ENCODE measurements around the gene TAPBPL.

TAPBPL gene

GRCh38 chr12:6460751-6461371 lies 9.0 kb downstream of the TAPBPL start:
- TF ChIP-seq REST (IDR thresholded peaks at IDR 0.05; ENCODE audit: low read depth) (no peak), ZBTB7A (IDR thresholded peaks at IDR 0.05; ENCODE audit: low read depth) (no peak), NFIC (IDR thresholded peaks at IDR 0.05) (no peak), FOXM1 (IDR thresholded peaks at IDR 0.05; ENCODE audit: borderline replicate concordance, low read depth) (no peak), TAF1 (IDR thresholded peaks at IDR 0.05; ENCODE audit: low read depth) (no peak), TEAD4 (IDR thresholded peaks at IDR 0.05) (no peak), MAX (IDR thresholded peaks at IDR 0.05) (no peak)

GRCh38 chr12:6461401-6462233 lies 9.8 kb downstream of the TAPBPL start:
- TF ChIP-seq REST (IDR thresholded peaks at IDR 0.05; ENCODE audit: low read depth) (no peak), RAD21 (IDR thresholded peaks at IDR 0.05; ENCODE audit: low read depth) (no peak), ZBTB7A (IDR thresholded peaks at IDR 0.05; ENCODE audit: low read depth) (no peak), EP300 (IDR thresholded peaks at IDR 0.05; ENCODE audit: borderline replicate concordance) (no peak), YY1 (IDR thresholded peaks at IDR 0.05; ENCODE audit: low read depth) (no peak)

DNA sequence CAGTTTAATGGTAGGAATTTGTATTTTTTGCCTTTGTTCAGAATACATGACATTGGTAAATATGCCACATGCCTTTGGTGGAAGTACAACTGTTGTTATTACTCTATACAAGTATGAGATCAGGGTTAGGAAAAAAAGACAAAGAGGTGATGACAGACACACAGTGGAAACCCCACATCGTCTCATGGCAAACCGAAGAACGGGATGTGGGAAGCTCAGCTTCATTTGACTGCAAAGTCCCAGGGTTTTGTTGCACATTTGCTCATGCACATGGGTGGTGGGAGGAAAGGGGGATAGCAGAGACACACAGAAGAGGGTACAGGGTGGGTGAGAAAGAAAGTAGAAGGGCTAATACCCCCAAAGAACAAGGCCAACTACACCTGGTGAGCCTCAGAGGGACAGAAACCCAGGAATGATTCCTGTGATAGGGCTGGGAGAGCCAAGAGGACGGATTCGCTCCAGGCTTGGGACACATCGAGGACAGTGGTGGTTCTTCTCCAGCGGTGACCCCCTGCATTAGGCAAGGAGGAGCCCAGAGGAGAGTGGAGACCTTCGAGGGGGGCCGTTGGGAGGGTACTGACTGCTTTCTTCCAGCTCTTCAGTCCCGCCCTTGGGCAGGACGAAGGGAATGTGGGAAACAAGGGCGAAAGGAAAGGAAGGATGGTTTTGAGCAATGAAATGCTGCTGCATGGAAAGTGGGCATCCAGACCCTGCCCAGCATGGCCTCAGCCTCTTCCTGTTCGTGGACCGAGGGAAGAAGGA lies 10.6 kb downstream of the TAPBPL start:
- TF ChIP-seq TAF1 (IDR thresholded peaks at IDR 0.05; ENCODE audit: low read depth) (no peak), FOXM1 (IDR thresholded peaks at IDR 0.05; ENCODE audit: borderline replicate concordance, low read depth) (no peak), YY1 (IDR thresholded peaks at IDR 0.05; ENCODE audit: low read depth) (no peak), REST (IDR thresholded peaks at IDR 0.05; ENCODE audit: low read depth) (no peak), EP300 (IDR thresholded peaks at IDR 0.05; ENCODE audit: borderline replicate concordance) (no peak), ZBTB7A (IDR thresholded peaks at IDR 0.05; ENCODE audit: low read depth) (no peak)

DNA sequence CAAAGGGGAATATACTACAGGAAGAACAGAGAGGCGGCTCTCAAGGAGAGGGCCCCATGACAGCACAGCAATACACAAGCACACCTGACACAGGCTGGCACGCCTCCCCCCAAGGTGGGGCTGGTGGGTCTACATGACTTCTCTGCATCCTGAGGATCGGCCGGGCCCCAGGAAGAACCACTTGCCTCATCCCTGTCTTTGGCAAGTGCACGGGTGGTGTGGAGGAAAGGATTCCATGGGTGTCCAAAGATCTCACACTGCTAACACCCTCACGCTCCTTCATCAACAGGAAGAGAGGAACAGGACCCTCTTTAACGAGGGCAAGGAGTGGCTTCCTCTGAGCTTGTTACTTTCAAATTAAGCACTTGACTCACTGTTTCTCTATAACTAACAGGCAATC lies 11.4 kb downstream of the TAPBPL start:
- no peak for TF ChIP-seq CREB1 (IDR thresholded peaks at IDR 0.05; ENCODE audit: low read depth)
- TF ChIP-seq EGR1 (IDR thresholded peaks at IDR 0.05): no peak
- no peak for TF ChIP-seq TAF1 (IDR thresholded peaks at IDR 0.05; ENCODE audit: low read depth)
- TF ChIP-seq, protein P1, sequence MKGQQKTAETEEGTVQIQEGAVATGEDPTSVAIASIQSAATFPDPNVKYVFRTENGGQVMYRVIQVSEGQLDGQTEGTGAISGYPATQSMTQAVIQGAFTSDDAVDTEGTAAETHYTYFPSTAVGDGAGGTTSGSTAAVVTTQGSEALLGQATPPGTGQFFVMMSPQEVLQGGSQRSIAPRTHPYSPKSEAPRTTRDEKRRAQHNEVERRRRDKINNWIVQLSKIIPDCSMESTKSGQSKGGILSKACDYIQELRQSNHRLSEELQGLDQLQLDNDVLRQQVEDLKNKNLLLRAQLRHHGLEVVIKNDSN (IDR thresholded peaks at IDR 0.05): no peak
- TF ChIP-seq ZBTB7A (IDR thresholded peaks at IDR 0.05; ENCODE audit: low read depth): no peak
- no peak for TF ChIP-seq YY1 (IDR thresholded peaks at IDR 0.05; ENCODE audit: low read depth)
- TF ChIP-seq NFIC (IDR thresholded peaks at IDR 0.05): no peak
- no peak for TF ChIP-seq TCF12 (IDR thresholded peaks at IDR 0.05; ENCODE audit: low read depth)
- TF ChIP-seq EP300 (IDR thresholded peaks at IDR 0.05; ENCODE audit: borderline replicate concordance): no peak
- no peak for TF ChIP-seq FOXM1 (IDR thresholded peaks at IDR 0.05; ENCODE audit: borderline replicate concordance, low read depth)

DNA sequence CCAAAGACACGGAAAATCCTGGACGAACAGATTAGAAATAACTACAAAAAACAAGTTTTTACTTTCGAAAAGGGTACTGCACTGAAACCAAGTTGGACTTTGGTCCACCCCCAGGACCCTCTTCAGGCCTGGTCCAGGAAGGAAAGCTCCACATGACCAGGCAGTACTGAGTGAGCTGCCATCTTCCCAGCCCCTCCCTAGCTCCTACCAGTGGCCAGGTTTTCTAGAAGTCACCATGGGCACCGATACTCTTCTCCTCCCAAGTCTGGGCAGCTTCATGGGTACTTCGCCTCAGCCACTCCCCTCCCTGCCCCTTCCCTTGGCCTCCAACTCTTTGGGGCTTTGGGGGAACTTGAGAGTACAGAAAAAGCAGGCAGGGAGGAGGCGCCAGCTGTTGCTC lies 12.0 kb downstream of the TAPBPL start:
- no peak for TF ChIP-seq TCF12 (IDR thresholded peaks at IDR 0.05; ENCODE audit: low read depth)
- no peak for TF ChIP-seq TAF1 (IDR thresholded peaks at IDR 0.05; ENCODE audit: low read depth)
- TF ChIP-seq EP300 (IDR thresholded peaks at IDR 0.05; ENCODE audit: borderline replicate concordance): no peak

Measured in Ishikawa (cell line).